GM19395 (cell line): Measurements from ENCODE around the gene SETD2.
"Not testable (repeated sequence)": the region's sequence is repeated elsewhere in the genome, so short reads cannot be mapped to it uniquely, and the experiment has no call there.

Experiments used
- ATAC-seq: cut with Tn5 transposase; IDR thresholded peaks from one replicate; pipeline ENCODE4 v1.9.1; 2021; ENCODE audit warnings: mild to moderate bottlenecking, moderate library complexity; ENCODE audit not compliant: unreplicated experiment

The SETD2 gene

DNA sequence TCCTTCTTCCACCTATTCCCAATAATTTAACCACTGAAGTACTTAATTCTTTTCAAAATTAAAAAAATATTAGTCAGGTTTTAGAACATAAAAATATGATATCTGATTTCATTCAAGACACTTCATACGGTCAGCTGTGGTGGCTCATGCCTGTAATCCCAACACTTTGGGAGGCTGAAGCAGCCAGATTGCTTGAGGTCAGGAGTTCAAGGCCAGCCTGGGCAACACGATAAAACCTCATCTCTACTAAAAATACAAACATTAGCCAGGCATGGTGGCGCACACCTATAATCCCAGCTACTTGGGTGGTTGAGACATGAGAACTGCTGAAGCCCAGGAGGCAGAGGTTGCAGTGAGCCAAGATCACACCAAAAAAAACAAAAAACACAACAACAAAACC is 127.8 kb downstream of the SETD2 start:
- ATAC-seq: no peak

DNA sequence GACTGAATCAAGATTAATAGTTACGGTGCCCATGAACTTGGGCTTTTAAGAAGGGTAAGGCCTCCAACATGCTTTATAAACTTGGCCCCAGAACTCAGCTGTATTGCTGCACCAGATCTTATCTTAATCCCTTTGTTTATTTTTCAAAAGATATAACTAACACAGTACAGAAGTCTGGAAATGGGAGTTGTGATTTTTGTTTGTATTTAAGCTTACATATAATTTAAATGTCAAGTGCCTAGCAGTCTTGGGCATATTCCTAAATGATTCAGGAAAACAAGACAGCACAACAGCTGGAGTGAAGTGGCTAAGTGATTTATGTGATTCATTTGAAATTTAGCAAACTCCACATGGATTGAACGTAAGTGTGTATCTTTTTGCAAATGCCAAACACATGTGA is 128.3 kb downstream of the SETD2 start:
- no peak for ATAC-seq

DNA sequence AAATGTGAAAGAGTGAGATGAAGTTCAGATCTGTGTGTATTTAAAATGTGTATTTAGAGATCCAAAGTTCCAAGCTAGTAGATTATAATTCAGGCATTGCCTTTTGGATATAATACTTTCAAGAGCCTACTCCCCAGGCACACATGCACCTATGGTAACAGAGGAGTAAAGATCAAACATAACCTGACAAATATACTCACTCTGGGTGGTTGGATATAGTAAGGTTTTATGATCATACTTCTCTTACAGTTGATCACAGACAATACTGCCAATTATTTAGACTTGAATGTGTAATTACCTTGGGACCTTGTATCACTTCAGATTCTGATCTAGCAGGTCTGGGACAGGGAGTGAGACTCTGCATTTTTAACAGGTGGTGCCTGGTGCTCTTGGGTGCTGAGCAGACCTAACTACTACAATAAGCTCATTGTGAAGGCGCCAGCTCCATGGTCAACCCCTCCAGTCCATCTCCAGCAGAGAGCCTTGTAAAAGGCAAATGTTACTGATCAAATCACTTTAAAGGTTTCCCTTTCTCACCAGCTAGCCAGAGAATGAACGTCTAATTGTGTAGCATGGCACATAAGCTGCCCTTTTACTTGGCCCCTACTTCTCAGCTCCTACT is 128.9 kb downstream of the SETD2 start:
- ATAC-seq: no peak

DNA sequence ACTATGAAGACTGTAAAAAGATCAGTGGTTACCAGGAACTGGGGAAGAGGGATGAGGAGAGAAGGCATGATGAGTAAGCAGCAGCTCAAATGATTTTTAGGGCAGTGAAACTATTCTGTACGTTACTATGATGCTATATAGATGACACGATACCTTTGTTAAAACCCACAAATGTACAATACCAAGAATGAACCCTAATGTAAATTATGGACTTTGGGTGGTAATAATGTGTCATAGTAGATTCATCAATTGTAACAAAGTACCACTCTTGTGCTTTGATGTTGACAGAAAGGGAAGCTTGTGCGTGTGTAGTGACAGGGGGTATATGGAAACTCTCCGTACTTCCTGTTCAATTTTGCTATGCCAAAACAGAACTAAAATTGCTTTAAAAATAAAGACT is 132.9 kb downstream of the SETD2 start:
- not testable (repeated sequence) for ATAC-seq

DNA sequence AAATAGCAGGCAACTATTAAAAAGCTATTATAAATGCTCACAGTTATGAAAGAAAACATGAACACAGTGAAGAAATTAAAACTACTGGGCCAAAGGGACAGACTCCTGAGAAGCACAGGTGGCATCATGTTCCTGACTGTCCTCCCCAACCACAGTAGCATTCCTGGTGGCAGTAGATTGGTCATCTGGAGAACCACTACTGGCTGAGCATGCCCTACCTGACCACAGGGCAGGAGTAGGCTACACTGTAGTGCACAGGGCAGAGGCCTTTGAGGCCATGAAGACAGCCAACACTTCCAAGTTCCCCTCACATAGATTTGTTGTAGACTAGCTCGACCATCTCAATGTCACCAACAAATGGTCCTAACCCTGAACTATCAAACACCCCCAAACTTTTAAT is 135.2 kb downstream of the SETD2 start:
- no peak for ATAC-seq

DNA sequence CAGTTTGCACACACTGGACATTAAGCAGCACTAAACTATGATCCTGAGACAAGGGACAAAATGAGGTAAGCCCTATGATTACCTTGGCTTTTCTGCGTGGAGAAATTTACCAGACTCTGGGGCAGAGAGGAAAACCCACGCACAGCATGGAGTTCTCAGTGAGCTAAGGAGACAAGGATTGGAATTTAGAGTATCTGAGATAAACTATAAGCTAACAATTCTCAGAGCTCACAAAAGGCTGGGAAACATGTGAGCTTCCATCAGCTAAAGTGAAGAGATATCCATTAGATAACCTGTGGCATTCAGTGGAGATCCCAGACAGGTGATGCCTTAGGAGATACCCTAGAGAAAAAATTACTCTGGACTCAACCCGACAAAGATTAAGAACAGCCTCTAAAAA is 135.8 kb downstream of the SETD2 start:
- ATAC-seq: no peak

DNA sequence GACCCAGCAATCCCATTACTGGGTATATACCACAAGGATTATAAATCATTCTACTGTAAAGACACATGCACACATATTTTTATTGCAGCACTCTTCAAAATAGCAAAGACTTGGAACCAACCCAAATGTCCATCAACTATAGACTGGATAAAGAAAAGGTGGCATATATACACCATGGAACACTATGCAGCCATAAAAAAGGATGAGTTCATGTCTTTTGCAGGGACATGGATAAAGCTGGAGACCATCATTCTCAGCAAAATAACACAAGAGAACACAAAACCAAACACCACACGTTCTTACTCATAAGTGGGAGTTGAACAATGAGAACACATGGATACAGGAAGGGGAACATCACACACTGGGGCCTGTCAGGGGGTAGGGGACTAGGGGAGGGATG is 137.5 kb downstream of the SETD2 start:
- ATAC-seq: not testable (repeated sequence)

DNA sequence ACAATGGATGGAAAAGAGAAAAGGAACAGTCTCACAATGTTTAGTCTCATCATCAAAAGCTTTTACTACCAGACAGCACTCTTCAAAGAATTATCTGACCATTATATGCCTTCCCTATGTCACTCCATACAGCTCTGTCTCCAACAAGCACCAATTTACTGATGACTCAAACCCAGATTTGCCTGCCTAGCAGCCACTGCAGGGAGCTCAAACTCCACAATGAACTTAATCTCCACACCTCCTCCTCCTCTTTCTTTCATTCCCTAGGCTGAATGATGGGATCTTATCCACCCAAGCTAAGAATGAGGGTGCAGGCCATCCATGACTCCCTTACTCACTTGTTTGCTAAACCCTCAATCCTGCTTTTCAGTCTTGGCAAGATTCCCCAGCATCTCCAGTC is 139.0 kb downstream of the SETD2 start:
- ATAC-seq: no peak

DNA sequence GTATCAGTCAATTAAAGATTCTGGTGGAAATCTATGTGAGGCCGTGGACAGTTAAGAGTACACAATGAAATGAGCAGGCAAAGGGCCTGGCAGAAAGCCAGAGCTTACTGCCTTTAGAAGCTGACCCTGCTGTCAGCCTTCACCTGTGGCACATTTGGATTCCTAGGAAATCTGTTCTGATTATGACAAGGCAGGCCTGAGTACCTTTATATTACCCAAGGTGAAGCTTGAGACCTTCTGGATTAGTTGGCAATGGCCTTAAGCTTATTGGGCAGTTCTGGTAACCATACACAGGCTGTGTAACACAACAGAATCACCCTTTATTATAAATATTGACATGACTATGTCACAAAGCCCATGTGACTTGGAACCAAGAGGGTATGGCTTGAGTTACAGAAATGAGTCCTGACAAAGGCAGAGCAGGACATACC is 141.3 kb downstream of the SETD2 start:
- no peak for ATAC-seq

DNA sequence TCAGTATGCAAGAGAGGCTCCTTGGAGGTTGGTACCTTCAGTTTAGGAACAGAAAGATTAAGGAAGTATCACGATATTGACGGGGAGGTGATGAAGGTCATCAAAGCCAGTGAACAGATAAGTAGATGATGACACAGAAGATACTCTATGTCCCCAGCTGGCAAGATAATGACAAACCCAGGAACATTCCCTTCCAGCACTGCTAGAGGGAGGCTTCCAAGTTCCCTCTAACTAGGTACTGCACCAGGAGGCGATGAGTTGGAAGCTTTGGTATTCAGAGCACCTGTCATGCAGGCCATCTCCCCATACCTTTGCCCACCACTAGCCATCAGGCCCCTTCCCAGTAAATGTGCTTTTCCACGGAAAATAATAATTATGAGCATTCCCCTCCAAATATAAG is 143.6 kb downstream of the SETD2 start:
- ATAC-seq: no peak

DNA sequence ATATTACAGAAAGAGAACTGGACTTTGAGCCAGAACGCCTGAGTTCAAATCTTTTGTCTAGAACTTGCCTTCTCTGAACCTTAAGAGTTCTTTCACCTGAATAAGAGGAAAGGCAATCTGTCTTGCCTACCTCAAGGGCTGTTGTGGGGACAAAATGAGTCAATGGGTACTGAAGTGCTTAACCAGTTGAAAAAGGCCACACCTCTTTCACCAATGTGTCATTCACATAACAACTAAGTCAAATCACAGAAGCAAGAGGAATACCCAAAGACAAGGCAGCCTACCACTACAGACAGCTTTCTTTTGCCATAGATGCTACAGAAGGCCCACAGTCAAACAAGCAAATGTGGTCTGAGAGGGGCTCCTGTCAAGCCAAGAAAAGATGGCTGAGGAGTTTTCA is 144.7 kb downstream of the SETD2 start:
- ATAC-seq: peak; percentile 68

DNA sequence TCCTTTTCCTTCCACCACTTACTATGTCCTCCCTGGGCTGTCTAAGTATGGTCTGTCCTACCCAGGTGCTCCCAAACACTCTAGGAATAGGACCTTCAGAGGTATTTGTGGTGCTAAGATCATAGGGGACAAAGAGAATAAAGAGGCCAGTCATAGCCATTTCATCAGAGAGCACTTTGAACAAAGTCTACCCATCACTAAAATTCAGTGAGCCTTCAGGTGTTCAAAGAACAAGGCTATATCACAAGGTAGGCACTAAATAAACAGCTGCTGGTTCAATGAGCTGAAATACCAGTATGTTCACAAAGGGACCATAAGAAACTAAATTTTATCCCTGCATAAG is 145.7 kb downstream of the SETD2 start:
- ATAC-seq: no peak

DNA sequence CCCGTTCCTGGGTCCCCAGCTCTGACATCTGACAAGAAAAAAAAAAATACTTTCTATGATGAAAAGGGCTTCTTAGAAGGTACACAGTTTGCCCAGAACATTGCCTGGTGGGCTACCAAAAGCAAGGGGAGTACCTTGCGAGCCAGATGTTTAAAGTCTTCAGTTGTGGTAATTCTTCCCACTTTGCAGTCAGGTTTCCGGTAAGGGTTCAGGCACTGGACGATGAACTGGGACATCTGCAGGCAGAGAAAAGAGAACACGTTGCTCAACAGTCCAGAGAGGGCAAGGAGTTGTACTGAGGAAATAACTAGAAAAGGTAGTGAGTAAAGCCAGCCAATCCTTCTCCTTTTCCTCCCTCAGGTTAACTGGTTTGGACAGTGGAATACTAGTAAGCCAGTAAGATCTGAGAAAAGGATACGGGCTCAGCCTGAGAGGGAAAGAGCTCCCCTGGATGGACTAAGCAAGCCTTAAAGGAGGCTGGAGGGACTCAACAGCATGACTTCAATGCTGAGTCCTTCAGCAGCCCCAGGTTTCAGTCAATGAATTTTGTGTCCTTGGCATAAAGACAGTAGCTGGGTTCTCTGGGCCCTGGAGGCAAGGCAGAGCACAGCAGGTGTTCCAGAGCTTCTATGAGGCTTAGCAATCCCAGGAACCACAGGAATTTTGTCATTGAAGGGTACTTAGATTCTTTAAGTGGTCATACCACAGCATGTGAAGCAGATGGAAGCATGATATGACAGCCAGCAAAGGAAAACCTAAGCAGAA is 146.2 kb downstream of the SETD2 start:
- ATAC-seq: no peak

DNA sequence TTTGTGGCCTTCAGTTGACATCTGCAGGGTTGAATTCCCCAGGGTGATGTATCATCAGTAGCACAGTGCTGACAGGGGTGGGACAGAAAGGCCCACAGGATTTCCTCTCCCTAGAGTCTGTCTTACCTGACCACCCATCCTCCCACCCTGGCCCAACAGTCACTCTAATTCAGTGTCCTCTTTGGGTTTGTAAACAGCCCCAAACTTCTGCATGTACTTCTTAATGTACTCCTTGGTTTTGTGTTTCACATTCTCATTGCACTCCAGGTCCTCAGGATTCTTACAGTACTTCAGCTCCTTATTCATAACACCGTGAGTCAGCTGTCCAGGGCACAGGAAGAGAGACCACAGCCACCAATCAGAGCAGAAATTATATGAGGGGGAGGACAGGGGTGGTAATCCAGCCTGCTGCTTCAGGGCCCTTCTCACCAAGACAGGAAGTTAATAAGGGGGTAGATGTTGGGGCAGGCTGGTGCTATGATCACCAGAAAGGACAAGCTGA is 146.9 kb downstream of the SETD2 start:
- peak; percentile 48 for ATAC-seq

DNA sequence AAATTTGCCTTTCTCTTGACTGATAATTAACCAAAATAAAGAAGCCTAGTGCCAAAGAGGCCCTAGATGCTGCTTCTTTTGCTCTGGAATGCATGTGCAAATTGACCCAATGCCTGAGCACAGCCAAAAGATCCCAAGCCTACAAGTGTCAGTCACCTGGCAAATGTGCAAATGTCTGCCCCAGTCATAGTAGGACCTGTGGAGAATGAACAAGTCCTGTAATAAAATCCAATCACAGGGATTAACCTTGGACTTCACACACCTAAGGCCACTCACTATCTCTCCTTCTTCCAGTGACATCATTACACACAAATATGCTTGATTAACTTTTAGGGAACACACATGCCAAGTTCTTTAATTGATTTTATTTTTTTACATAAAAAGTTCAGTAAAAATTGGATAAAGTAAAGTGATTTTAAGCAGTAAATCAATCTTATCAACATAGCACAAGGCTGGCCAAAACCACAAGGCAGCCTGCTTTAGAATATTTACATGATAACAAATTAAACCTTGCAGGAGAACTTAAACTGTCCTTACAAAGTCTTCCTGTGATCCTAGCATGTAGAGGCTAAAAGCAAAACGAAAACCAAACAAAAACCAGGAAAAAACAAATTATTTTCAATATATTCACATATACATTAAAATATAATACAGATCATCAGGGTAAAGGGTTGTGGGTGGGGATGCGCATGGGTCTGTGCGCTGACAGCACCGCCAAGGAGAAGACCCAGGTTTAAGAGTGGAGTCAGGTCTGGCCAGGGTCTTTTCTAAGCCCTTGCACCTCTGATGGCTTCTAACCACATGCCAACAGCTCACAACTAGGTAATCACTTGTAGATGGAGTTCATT is 147.6 kb downstream of the SETD2 start:
- no peak for ATAC-seq

DNA sequence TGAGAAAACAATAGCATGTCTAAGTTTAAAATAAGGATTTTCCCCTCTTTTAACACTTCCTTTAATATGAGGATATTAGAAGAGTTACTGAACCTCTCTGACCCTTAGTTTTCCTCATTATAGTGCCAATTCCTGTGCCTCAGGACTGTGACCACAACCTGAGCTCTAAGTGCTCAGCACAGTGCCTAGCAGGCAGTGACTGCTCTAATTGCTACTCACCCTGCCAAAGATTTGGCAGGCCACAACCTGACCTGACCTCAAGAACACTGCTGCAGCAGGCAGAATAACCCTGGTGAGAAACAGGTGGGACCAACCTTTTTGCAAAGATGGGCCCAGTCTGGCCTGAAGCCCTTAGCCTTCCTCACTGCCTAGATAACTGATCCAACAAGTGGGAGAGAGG is 148.8 kb downstream of the SETD2 start:
- no peak for ATAC-seq

DNA sequence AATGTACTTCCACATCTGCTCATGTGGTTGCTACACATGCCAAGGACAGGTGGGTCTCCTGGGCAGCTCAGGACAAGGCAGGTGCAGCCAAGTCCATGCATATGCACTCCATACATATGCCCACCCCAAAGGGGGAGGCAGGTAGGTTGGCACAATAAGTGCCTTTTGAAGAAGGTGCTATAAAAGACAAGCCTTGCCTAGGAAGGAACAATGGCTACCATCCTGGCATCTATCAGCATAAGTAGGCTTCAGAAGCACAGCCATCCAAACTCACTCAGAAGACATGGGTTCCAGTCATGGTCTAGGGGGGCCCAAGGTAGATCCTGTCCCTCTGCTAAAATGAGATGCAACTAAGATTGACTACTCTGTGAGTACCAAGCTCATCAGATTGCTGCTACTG is 149.9 kb downstream of the SETD2 start:
- no peak for ATAC-seq

DNA sequence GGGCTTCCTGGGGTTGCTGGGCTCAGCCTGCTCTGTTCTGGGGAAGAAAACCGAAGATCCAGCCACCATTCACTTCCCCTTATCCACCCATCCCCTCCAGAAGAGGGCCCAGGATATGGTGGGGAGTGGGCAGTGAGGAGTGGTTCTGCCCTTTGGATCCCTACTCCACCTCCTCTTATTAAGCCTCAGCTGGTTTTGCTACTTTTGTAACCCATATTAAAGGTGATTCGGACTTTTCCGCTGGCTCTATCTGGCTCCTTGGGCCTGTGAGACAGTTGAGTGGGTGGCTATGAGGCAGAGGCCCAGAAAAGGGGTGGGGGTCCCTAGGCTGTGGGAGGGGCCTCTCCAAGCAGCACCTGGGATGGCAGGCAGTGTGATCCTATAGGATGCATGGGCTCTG is 150.7 kb downstream of the SETD2 start:
- ATAC-seq: no peak

DNA sequence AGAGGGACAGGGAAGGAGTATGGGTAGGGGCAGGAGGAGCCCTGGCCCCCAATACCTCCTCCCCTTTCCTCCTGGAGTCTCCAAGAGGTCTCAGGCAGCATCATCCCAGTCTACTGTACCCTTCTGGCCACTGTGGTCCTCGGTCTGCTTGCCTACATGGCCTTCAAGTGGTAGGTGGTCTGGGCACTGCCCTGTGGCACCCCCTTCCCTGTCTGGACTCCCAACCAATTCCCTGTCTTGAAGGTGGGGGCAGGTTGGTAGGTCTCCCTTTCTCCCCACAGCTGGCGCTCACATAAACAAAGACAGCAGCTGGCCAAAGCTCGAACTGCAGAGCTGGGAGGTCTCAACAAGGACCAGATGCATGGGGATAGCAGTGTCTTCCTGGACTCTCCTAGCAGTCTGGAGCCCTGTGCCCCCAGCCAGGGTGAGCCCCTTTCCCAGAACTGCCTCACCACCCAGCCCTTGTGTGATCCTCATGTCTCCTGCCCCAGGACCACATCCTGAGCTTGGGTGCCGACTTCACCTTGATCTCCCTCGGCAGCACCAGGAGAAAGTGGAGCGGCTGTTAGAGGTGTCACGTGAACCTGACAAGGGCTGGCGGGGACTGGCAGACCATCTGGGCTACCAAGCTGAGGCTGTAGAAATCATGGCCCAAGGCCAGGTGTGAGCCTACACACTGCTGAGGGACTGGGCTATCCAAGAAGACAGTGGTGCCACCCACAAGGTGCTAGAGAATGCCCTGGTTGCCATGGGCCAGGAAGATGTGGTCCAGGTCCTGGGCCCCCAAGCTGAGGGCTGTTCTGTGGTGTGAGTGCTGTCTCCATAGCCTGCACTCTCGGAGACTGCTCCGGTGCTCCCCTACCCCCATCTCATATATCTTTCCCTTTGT is 151.3 kb downstream of the SETD2 start:
- ATAC-seq: no peak

DNA sequence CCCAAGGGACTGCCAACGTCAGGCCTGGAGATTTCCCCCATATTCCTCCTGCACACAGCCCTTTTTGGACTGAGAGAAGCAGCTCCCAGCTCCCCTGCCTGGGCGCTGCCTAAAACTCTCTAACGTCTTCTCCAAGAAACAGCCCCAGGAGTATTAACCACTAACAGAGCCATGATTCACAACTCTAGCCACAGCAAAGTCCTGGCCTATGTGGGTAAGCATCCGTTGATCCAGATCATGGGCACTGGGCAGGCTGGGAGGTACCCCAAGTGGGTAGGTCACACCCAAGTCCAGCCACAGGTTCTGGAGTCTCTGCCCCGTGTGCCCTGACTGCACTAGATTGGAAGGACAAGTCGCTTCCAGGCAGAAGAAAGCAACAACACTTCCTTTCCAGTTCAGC is 152.5 kb downstream of the SETD2 start:
- ATAC-seq: no peak

DNA sequence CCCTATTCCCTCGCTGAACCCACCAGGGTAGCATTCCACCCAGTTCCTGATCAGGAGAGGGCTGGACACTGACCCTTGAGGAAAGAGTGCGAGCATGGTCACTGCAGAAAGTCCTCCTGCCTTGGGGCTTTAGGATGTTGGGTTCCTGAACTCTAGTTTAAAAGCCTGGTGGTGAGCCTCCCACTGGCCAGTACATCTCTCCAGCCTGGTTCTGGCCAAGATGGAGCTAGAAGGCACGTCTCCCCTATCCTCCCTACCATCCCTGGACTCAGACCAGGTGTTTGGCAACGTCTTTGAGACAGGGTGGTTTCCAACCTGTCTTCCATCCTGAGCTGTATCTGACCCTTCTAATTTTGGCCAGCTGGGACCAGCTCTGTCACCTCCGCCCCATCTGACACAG is 153.0 kb downstream of the SETD2 start:
- ATAC-seq: no peak
